K562 (cell line): ENCODE results near the gene GCN1. TPM values are rescaled to one million over a fixed set of nuclear protein-coding genes. Genes with fewer than 3 reads are reported as not detected.
"Not testable (repeated sequence)": the region's sequence is repeated elsewhere in the genome, so short reads cannot be mapped to it uniquely, and the experiment has no call there.

Experiments
- ATAC-seq: fragments of 200-7000 bp; cut with Tn5 transposase; 3 replicates; pipeline ENCODE4 v1.9.1; 2020; ENCODE audit warnings: moderate library complexity
- BruUV-seq: library from RNA; stranded (reverse); fragments of 400-500 nt; replicated peaks from 2 replicates; lab custom pipeline; 2021; lab: Mats Ljungman, UMichigan
- CTCF ChIA-PET: fragments of 300-600 bp; formaldehyde crosslinking; extraction: SDS; loops from one replicate; lab custom pipeline; 2021; ENCODE audit warnings: low intra/inter-chr PET ratio; lab: Yijun Ruan, JAX
- POLR2A ChIA-PET: fragments of 300-600, 350-650 bp; sonication (Branson Sonifier 250); formaldehyde crosslinking; extraction: SDS; loops from one replicate; lab custom pipeline; 2021; ENCODE audit warnings: antibody characterized with exemption, inconsistent platforms; lab: Yijun Ruan, JAX
- DNase-seq, 4 experiments: peaks; one replicate each; pipeline versions ENCODE4 v3.0.0 to v3.0.0-alpha.2; 2011 to 2018; ENCODE audit warnings: low spot score in 3 of 4, mixed read lengths in 3 of 4; ENCODE audit errors: extremely low read depth in 1 of 4
- FAIRE-seq: peaks from 2 replicates; lab custom pipeline; 2011; peaks lifted over from hg19 to GRCh38; lab: Jason Lieb, UNC
- H2AFZ ChIP-seq: 2 replicates; pipeline ENCODE4 v1.6.0; 2011; ENCODE audit warnings: low read depth, low read length, control low read depth, inconsistent platforms
- H3K27ac ChIP-seq: fragments of 200-600 bp; 3 replicates; pipeline ENCODE4 v1.8.0; 2011; ENCODE audit warnings: low read depth, mild to moderate bottlenecking, control low read depth, inconsistent platforms, low read length, moderate library complexity, mixed read lengths; ENCODE audit errors: extremely low read depth
- H3K27me3 ChIP-seq, 2 experiments: fragments of 300-600 bp in 1 of 2; 2 replicates in 1 of 2; 3 replicates in 1 of 2; pipeline versions ENCODE4 v1.6.0 to v1.8.0; 2011; ENCODE audit warnings: inconsistent platforms in 2 of 2, low read length in 2 of 2, mild to moderate bottlenecking in 1 of 2, mixed read lengths in 1 of 2, moderate library complexity in 1 of 2; ENCODE audit not compliant: control insufficient read depth in 2 of 2, insufficient read depth in 2 of 2
- H3K36me3 ChIP-seq: fragments of 300-600 bp; 3 replicates; pipeline ENCODE4 v1.8.0; 2011; ENCODE audit warnings: mild to moderate bottlenecking, low read length, inconsistent platforms; ENCODE audit not compliant: control insufficient read depth, insufficient read depth
- H3K4me1 ChIP-seq, 2 experiments: fragments of 200-600 bp in 1 of 2; replicated peaks in 1 of 2; 2 replicates in 1 of 2; 3 replicates in 1 of 2; pipeline versions ENCODE4 v1.5.1 to v1.8.0; 2011; ENCODE audit warnings: inconsistent platforms in 2 of 2, low read length in 2 of 2, mild to moderate bottlenecking in 1 of 2, mixed read lengths in 1 of 2, moderate library complexity in 1 of 2; ENCODE audit not compliant: control insufficient read depth in 2 of 2, insufficient read depth in 2 of 2
- H3K4me2 ChIP-seq: 2 replicates; pipeline ENCODE4 v1.6.1; 2011; ENCODE audit warnings: low read length, control low read depth, inconsistent platforms, mixed read lengths; ENCODE audit not compliant: insufficient read depth
- H3K4me3 ChIP-seq: fragments of 200-600 bp; sonication (generic), shearing (Covaris generic); 2 replicates; pipeline ENCODE4 v1.5.1; 2016; ENCODE audit warnings: control low read depth, inconsistent platforms
- H3K79me2 ChIP-seq: fragments of 200-600 bp; 3 replicates; pipeline ENCODE4 v1.8.0; 2011; ENCODE audit warnings: low read length, inconsistent platforms; ENCODE audit not compliant: control insufficient read depth, insufficient read depth
- H3K9ac ChIP-seq, 2 experiments: 2 replicates each; pipeline versions ENCODE4 v1.6.0 to v1.6.1; 2011; ENCODE audit warnings: low read depth in 2 of 2, low read length in 2 of 2, control low read depth in 1 of 2, inconsistent platforms in 1 of 2, mild to moderate bottlenecking in 1 of 2, mixed read lengths in 1 of 2; ENCODE audit not compliant: insufficient read depth in 1 of 2
- H3K9me1 ChIP-seq: one replicate; pipeline ENCODE4 v1.6.0; 2011; ENCODE audit warnings: inconsistent platforms, mild to moderate bottlenecking, low read length, moderate library complexity; ENCODE audit not compliant: control insufficient read depth, insufficient read depth
- H3K9me3 ChIP-seq: replicated peaks from 2 replicates; pipeline ENCODE4 v1.5.1; 2011; ENCODE audit warnings: low read depth, low read length, inconsistent platforms; ENCODE audit not compliant: control insufficient read depth, insufficient read depth
- H4K20me1 ChIP-seq: replicated peaks from 2 replicates; pipeline ENCODE4 v1.6.1; 2011; ENCODE audit warnings: low read length, inconsistent platforms, mixed read lengths; ENCODE audit not compliant: control insufficient read depth, insufficient read depth
- C11orf30 ChIP-seq: fragments of 450-650 bp; IDR thresholded peaks from 2 replicates; pipeline ENCODE4 v1.6.1; 2016; ENCODE audit warnings: low read depth, mild to moderate bottlenecking
- DDX20 ChIP-seq: fragments of 450-650 bp; IDR thresholded peaks from 2 replicates; pipeline ENCODE4 v1.6.1; 2016; ENCODE audit warnings: missing genetic modification characterization, low read depth, mild to moderate bottlenecking, missing compliant biosample characterization, moderate library complexity
- HNRNPH1 ChIP-seq: fragments of 200-400 bp; formaldehyde crosslinking; optimal IDR thresholded peaks from 2 replicates; pipeline ENCODE3; 2017; ENCODE audit warnings: low read depth, mild to moderate bottlenecking, low read length, moderate library complexity
- MAFF ChIP-seq: IDR thresholded peaks from 2 replicates; pipeline ENCODE4 v1.6.1; 2012; ENCODE audit warnings: low read length, improper control_type of control experiment
- MAFG ChIP-seq: fragments of 450-650 bp; conservative IDR thresholded peaks from 2 replicates; pipeline ENCODE4 v1.6.1; 2016; ENCODE audit warnings: missing genetic modification characterization, missing compliant biosample characterization
- MAFK ChIP-seq: IDR thresholded peaks from 2 replicates; pipeline ENCODE4 v1.6.1; 2011; ENCODE audit warnings: low read length, improper control_type of control experiment
- SETDB1 ChIP-seq: IDR thresholded peaks from one replicate; pipeline ENCODE4 v1.6.1; 2012; ENCODE audit warnings: low read length, control low read depth, inconsistent platforms
- SPI1 ChIP-seq: IDR thresholded peaks from 2 replicates; pipeline ENCODE4 v1.6.1; 2011; ENCODE audit warnings: low read depth, low read length, control low read depth, borderline replicate concordance
- SRSF3 ChIP-seq: fragments of 200-400 bp; formaldehyde crosslinking; IDR thresholded peaks from 2 replicates; pipeline ENCODE4 v1.6.1; 2016; ENCODE audit warnings: mild to moderate bottlenecking, low read length, moderate library complexity; ENCODE audit not compliant: insufficient read depth
- TEAD1 ChIP-seq, 2 experiments: fragments of 450-650 bp in 1 of 2; sonication (generic) in 1 of 2; formaldehyde crosslinking; IDR thresholded peaks; 2 replicates each; pipeline versions ENCODE4 v1.4.0 to v1.8.0; 2020 to 2022; ENCODE audit warnings: mild to moderate bottlenecking in 2 of 2, missing genetic modification reagents in 1 of 2
- ZKSCAN1 ChIP-seq: fragments of 150-350 bp; IDR thresholded peaks from 2 replicates; pipeline ENCODE4 v1.6.1; 2016; ENCODE audit warnings: low read depth, low read length
- ZNF316 ChIP-seq: fragments of 450-650 bp; IDR thresholded peaks from 2 replicates; pipeline ENCODE4 v1.6.1; 2016
- WGBS: fragments of 100-300 bp; shearing (Covaris generic); methylation state at CpG from one replicate; pipeline ENCODE4 v1.1.6; 2016; ENCODE audit warnings: low coverage, mixed read lengths; ENCODE audit not compliant: insufficient coverage; ENCODE audit errors: missing lambda C conversion rate; 5-methylcytosine and 5-hydroxymethylcytosine counted together
- in situ Hi-C: fragments of 300-500 bp; cut with MboI; formaldehyde crosslinking; loops from 4 replicates; pipeline ENCODE4 v1.15.0; 2018; ENCODE audit warnings: inconsistent platforms, mixed read lengths
- intact Hi-C: fragments of 100-400 bp; cut with micrococcal nuclease; formaldehyde crosslinking; loops from 2 replicates; pipeline ENCODE4 v1.14.2; 2022
- polyA plus RNA-seq, 8 experiments: library from polyadenylated mRNA; depleted of rRNA in 4 of 8; stranded (reverse) in 5 of 8; unstranded in 3 of 8; fragments of >200 nt; fragmentation: Nextera tagmentation in 2 of 8; fragmentation: Illumina TruSeq in 1 of 8; extraction: Ambion mirVana in 2 of 8; extraction: Trizol in 1 of 8; gene quantifications; 2 replicates each; pipeline versions ENCODE4 v1.2.1 to v1.2.3, GENCODE V29; 2011 to 2014; ENCODE audit warnings: inconsistent platforms in 1 of 8, missing spikeins in 1 of 8
- total RNA-seq, 7 experiments: library from RNA; depleted of rRNA in 6 of 7; stranded (reverse); fragments of >200 nt in 6 of 7; fragmentation: Illumina TruSeq in 2 of 7; extraction: Trizol in 2 of 7; gene quantifications; 2 replicates each; pipeline versions ENCODE4 v1.2.1 to v1.2.3, GENCODE V29; 2011 to 2021; ENCODE audit warnings: low replicate concordance in 1 of 7
- TF ChIP-seq, protein P1 (sequence below), 2 experiments: IDR thresholded peaks in 1 of 2; conservative IDR thresholded peaks in 1 of 2; 2 replicates each; pipeline ENCODE4 v1.6.1; 2016; ENCODE audit warnings: low read depth in 2 of 2, mild to moderate bottlenecking in 1 of 2, missing compliant biosample characterization in 1 of 2, missing genetic modification characterization in 1 of 2, moderate library complexity in 1 of 2
- TF ChIP-seq, protein P2 (sequence below): fragments of 450-650 bp; formaldehyde crosslinking; conservative IDR thresholded peaks from 2 replicates; pipeline ENCODE4 v1.4.0; 2022; ENCODE audit warnings: mild to moderate bottlenecking, missing genetic modification characterization

The GCN1 gene
- total and polyA plus RNA-seq, 9 of the 15 experiments (the other 6 are each of a cell fraction or from before 2014, with no cell fraction given): 11.9 to 190 (median 51.7) TPM

DNA sequence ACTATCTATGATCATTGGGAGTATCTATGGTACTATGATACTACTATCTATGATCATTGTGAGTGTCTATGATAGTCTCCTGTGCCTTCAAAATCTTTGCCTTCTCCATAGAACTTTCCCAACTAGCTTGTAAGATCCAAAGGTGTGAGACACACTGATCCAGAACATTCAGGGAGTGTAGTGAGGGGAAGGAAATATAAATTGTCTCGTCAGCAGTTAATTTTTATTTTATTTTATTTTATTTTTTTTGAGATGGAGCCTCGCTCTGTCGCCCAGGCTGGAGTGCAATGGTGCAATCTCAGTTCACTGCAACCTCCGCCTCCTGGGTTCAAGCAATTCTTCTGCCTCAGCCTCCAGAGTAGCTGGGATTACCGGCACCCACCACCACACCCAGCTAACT, 12.3 kb upstream of the GCN1 start:
- POLR2A ChIA-PET: interaction anchor here (1.2 to 1.4 kb wide), 2 partner anchors 10 to 20 kb away, joined by 3 to 4 read pairs; no protein-coding TSS in a partner anchor

DNA sequence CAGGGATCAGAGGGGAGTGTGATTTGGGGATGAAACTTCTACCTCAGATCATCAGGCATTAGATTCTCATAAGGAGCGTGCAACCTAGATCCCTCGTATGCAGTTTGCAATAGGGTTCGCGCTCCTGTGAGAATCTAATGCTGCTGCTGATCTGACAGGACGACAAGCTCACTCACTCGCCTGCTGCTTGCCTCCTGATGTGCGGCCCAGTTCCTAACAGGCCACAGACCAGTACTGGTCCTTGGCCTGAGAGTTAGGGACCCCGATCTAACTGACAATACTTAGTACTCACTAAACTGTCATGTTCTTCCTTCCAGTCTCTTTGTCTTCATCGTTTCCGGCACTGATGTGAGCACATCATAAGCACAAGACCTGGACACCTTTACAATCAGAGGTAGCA, 11.7 kb upstream of the GCN1 start:
- Histone ChIP-seq H3K27me3 (no peaks in the 10 kb centered on the region), H2AFZ (no peak overlapping the region), H3K4me2 (no peak overlapping the region), H4K20me1 (no peaks in the 10 kb centered on the region), H3K79me2 (peaks cover 13% of the 10 kb centered on the region; the same call in 2 of the 3 replicates), H3K36me3 (peaks cover 34% of the 10 kb centered on the region; the same call in 2 of the 3 replicates), H3K9me1 (no peaks in the 10 kb centered on the region), H3K27ac (no peak overlapping the region), H3K9ac (no peak overlapping the region), H3K4me3 (no peak overlapping the region), H3K4me1 (peaks cover 3 to 6% of the 10 kb centered on the region in 2 experiments; a peak in 3 of 5 replicates), H3K9me3 (0 out of 2 replicates have a peak, but pooled peaks cover 1% of the 10 kb centered on the region)
- FAIRE-seq (no peak), DNase-seq (no peak), ATAC-seq (no peak)
- POLR2A ChIA-PET: interaction anchor here (1.4 kb wide), 1 partner anchor 9 kb away, joined by 4 read pairs; no protein-coding TSS in a partner anchor
- 92% methylated on average over 10 of the region's 10 CpGs for WGBS
- intact Hi-C loops: no loop called here
- no TSS peak for BruUV-seq
- CTCF ChIA-PET: no interaction called here
- in situ Hi-C loops: no loop called here
- TF ChIP-seq DDX20 (tag) (no peak), SETDB1 (no peak), TEAD1 (CRISPR knock-in tag; IDR thresholded peaks at IDR 0.05) (no peak), HNRNPH1 (no peak), SRSF3 (no peak), ZKSCAN1 (no peak), SPI1 (no peak)
- TF ChIP-seq, protein P1, sequence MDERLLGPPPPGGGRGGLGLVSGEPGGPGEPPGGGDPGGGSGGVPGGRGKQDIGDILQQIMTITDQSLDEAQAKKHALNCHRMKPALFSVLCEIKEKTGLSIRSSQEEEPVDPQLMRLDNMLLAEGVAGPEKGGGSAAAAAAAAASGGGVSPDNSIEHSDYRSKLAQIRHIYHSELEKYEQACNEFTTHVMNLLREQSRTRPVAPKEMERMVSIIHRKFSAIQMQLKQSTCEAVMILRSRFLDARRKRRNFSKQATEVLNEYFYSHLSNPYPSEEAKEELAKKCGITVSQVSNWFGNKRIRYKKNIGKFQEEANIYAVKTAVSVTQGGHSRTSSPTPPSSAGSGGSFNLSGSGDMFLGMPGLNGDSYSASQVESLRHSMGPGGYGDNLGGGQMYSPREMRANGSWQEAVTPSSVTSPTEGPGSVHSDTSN (CRISPR knock-in tag; IDR thresholded peaks at IDR 0.05; ENCODE audit: low read depth): no peak
- TF ChIP-seq, protein P1 (tag; conservative IDR thresholded peaks at IDR 0.05; ENCODE audit: low read depth): no peak
- TF ChIP-seq, protein P2, sequence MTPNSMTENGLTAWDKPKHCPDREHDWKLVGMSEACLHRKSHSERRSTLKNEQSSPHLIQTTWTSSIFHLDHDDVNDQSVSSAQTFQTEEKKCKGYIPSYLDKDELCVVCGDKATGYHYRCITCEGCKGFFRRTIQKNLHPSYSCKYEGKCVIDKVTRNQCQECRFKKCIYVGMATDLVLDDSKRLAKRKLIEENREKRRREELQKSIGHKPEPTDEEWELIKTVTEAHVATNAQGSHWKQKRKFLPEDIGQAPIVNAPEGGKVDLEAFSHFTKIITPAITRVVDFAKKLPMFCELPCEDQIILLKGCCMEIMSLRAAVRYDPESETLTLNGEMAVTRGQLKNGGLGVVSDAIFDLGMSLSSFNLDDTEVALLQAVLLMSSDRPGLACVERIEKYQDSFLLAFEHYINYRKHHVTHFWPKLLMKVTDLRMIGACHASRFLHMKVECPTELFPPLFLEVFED (CRISPR knock-in tag): no peak

More for the DNA sequence above, 12.3 kb upstream of the GCN1 start:
- Histone ChIP-seq H3K36me3 (peaks cover 39% of the 10 kb centered on the region; the same call in 2 of the 3 replicates), H3K79me2 (peaks cover 10% of the 10 kb centered on the region; the same call in 2 of the 3 replicates)
- H3K27me3 ChIP-seq, H4K20me1 ChIP-seq, H3K9me3 ChIP-seq, DNase-seq, H2AFZ ChIP-seq, H3K27ac ChIP-seq, ATAC-seq, BruUV-seq, CTCF ChIA-PET, in situ Hi-C loops, H3K9ac ChIP-seq, H3K4me1 ChIP-seq, H3K9me1 ChIP-seq, intact Hi-C loops, H3K4me2 ChIP-seq, H3K4me3 ChIP-seq, FAIRE-seq: not testable (repeated sequence)
- TF ChIP-seq MAFG: peak; percentile 85
- TF ChIP-seq MAFK: peak; percentile 79
- TF ChIP-seq MAFF: peak; percentile 73
- peak; percentile 76 for TF ChIP-seq C11orf30
- peak; percentile 92 for TF ChIP-seq ZNF316
- WGBS: 93% methylated on average over 5 of the region's 5 CpGs
